ENCODE measurements around the gene KAT8. TPM values are rescaled to one million over a fixed set of nuclear protein-coding genes. Genes with fewer than 3 reads are reported as not detected.

KAT8 gene
- polyA plus RNA-seq (ENCODE audit: insufficient read length in 3 of 3), result 10 to 100 TPM; 57.7 to 66.8 (median 58.0) TPM

- peak; percentile 89 to 97 (median 92) for DNase-seq (ENCODE audit: low read depth in 3 of 3, low spot score in 2 of 3)
Observed at GRCh38 chr16:31117384-31118222, at the start of gene KAT8. Gene KAT8, plus strand, starts transcription at chr16:31117664. Its CDS starts 18 bp downstream, at chr16:31117682.

GRCh38 chr16:31071861-31072260, 45.6 kb upstream of the KAT8 start:
- DNase-seq (ENCODE audit: low read depth in 3 of 3, low spot score in 2 of 3), result no peak

GRCh38 chr16:31072540-31073141, 44.8 kb upstream of the KAT8 start:
- no peak for DNase-seq (ENCODE audit: low read depth in 3 of 3, low spot score in 2 of 3)

GRCh38 chr16:31073142-31073969, 44.1 kb upstream of the KAT8 start:
- peak; percentile 84 to 85 (median 85) for DNase-seq (ENCODE audit: low read depth in 3 of 3, low spot score in 2 of 3)

- peak; percentile 95 to 98 (median 97) for DNase-seq (ENCODE audit: low read depth in 3 of 3, low spot score in 2 of 3)
Observed at GRCh38 chr16:31073970-31074813, 43.3 kb upstream of the KAT8 start, which contains the start of the genes ZNF646 and ZNF668. Gene ZNF646, plus strand, starts transcription at chr16:31074422. Its CDS starts 1,903 bp downstream, at chr16:31076325. Gene ZNF668, minus strand, starts transcription at chr16:31074240. Its CDS starts 9,781 bp downstream, at chr16:31064459.

- no peak for DNase-seq (ENCODE audit: low read depth in 3 of 3, low spot score in 2 of 3)
Observed at GRCh38 chr16:31074814-31075183, 42.7 kb upstream of the KAT8 start.

GRCh38 chr16:31076319-31076718, 41.1 kb upstream of the KAT8 start:
- no peak for DNase-seq (ENCODE audit: low read depth in 3 of 3, low spot score in 2 of 3)

- no peak for DNase-seq (ENCODE audit: low read depth in 3 of 3, low spot score in 2 of 3)
Observed at GRCh38 chr16:31077024-31077423, 40.4 kb upstream of the KAT8 start.

- no peak for DNase-seq (ENCODE audit: low read depth in 3 of 3, low spot score in 2 of 3)
Observed at GRCh38 chr16:31077592-31078396, 39.7 kb upstream of the KAT8 start.

GRCh38 chr16:31078597-31079341, 38.7 kb upstream of the KAT8 start:
- no peak for DNase-seq (ENCODE audit: low read depth in 3 of 3, low spot score in 2 of 3)

- DNase-seq (ENCODE audit: low read depth in 3 of 3, low spot score in 2 of 3), result no peak
Observed at GRCh38 chr16:31079342-31079944, 38.0 kb upstream of the KAT8 start.

GRCh38 chr16:31080035-31080629, 37.3 kb upstream of the KAT8 start:
- no peak for DNase-seq (ENCODE audit: low read depth in 3 of 3, low spot score in 2 of 3)

- no peak for DNase-seq (ENCODE audit: low read depth in 3 of 3, low spot score in 2 of 3)
Observed at GRCh38 chr16:31080756-31081419, 36.6 kb upstream of the KAT8 start.

GRCh38 chr16:31081428-31082351, 35.8 kb upstream of the KAT8 start:
- DNase-seq (ENCODE audit: low read depth in 3 of 3, low spot score in 2 of 3), result no peak

- no peak for DNase-seq (ENCODE audit: low read depth in 3 of 3, low spot score in 2 of 3)
Observed at GRCh38 chr16:31082368-31083045, 35.0 kb upstream of the KAT8 start.

GRCh38 chr16:31083081-31083480, 34.4 kb upstream of the KAT8 start:
- DNase-seq (ENCODE audit: low read depth in 3 of 3, low spot score in 2 of 3), result no peak
